ENCODE results near the gene GPX4. TPM values are rescaled to one million over a fixed set of nuclear protein-coding genes. Genes with fewer than 3 reads are reported as not detected.

Gene GPX4
- total and polyA plus RNA-seq, 2 experiments from 2014 or later: 351 to 573 TPM

DNA sequence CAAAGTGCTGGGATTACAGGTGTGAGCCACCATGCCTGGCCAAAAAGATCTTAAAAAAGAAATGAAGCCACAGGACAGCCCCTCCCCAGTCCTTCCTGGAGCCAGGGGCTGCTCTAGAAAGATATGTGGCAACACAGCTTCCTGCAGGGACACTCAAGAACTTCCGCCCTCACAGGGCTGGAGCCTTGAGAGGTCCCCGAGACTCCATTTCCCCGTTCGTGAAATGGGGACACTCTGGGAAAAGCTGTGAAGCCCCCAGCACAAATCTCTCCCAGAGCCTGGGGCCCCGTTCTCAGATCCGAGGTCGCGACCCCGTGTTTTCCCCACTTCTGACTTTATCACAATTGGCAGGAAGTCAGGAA lies 2.5 kb upstream of the GPX4 start:
- no peaks in the 10 kb centered on the region for H3K9me2 ChIP-seq (ENCODE audit: insufficient read depth)
- TF ChIP-seq, protein P1, sequence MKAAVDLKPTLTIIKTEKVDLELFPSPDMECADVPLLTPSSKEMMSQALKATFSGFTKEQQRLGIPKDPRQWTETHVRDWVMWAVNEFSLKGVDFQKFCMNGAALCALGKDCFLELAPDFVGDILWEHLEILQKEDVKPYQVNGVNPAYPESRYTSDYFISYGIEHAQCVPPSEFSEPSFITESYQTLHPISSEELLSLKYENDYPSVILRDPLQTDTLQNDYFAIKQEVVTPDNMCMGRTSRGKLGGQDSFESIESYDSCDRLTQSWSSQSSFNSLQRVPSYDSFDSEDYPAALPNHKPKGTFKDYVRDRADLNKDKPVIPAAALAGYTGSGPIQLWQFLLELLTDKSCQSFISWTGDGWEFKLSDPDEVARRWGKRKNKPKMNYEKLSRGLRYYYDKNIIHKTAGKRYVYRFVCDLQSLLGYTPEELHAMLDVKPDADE (IDR thresholded peaks at IDR 0.05): no peak
- TF ChIP-seq, protein P2, sequence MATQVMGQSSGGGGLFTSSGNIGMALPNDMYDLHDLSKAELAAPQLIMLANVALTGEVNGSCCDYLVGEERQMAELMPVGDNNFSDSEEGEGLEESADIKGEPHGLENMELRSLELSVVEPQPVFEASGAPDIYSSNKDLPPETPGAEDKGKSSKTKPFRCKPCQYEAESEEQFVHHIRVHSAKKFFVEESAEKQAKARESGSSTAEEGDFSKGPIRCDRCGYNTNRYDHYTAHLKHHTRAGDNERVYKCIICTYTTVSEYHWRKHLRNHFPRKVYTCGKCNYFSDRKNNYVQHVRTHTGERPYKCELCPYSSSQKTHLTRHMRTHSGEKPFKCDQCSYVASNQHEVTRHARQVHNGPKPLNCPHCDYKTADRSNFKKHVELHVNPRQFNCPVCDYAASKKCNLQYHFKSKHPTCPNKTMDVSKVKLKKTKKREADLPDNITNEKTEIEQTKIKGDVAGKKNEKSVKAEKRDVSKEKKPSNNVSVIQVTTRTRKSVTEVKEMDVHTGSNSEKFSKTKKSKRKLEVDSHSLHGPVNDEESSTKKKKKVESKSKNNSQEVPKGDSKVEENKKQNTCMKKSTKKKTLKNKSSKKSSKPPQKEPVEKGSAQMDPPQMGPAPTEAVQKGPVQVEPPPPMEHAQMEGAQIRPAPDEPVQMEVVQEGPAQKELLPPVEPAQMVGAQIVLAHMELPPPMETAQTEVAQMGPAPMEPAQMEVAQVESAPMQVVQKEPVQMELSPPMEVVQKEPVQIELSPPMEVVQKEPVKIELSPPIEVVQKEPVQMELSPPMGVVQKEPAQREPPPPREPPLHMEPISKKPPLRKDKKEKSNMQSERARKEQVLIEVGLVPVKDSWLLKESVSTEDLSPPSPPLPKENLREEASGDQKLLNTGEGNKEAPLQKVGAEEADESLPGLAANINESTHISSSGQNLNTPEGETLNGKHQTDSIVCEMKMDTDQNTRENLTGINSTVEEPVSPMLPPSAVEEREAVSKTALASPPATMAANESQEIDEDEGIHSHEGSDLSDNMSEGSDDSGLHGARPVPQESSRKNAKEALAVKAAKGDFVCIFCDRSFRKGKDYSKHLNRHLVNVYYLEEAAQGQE (IDR thresholded peaks at IDR 0.05; ENCODE audit: unreplicated experiment): no peak
- TF ChIP-seq CREB1 (CRISPR knock-in tag; IDR thresholded peaks at IDR 0.05; ENCODE audit: low read depth): no peak
- TF ChIP-seq, protein P3, sequence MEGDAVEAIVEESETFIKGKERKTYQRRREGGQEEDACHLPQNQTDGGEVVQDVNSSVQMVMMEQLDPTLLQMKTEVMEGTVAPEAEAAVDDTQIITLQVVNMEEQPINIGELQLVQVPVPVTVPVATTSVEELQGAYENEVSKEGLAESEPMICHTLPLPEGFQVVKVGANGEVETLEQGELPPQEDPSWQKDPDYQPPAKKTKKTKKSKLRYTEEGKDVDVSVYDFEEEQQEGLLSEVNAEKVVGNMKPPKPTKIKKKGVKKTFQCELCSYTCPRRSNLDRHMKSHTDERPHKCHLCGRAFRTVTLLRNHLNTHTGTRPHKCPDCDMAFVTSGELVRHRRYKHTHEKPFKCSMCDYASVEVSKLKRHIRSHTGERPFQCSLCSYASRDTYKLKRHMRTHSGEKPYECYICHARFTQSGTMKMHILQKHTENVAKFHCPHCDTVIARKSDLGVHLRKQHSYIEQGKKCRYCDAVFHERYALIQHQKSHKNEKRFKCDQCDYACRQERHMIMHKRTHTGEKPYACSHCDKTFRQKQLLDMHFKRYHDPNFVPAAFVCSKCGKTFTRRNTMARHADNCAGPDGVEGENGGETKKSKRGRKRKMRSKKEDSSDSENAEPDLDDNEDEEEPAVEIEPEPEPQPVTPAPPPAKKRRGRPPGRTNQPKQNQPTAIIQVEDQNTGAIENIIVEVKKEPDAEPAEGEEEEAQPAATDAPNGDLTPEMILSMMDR (conservative IDR thresholded peaks at IDR 0.05; ENCODE audit: low read depth in 2 of 2): no peak
- no peak for TF ChIP-seq JUNB (IDR thresholded peaks at IDR 0.05; ENCODE audit: unreplicated experiment)
- peak overlapping the region; percentile 89 for H3K27ac Mint-ChIP-seq
- peak overlapping the region; percentile 70 for H2AFZ ChIP-seq
- H4K20me1 ChIP-seq (replicated peaks; ENCODE audit: insufficient read depth): no peaks in the 10 kb centered on the region
- H3K4me3 Mint-ChIP-seq: no peak overlapping the region; the same call in 2 of the 3 replicates
- no peak overlapping the region for H3K4me3 ChIP-seq
- peaks cover 21% of the 10 kb centered on the region for H3F3A ChIP-seq (replicated peaks; ENCODE audit: low read depth)
- H3K36me3 Mint-ChIP-seq (ENCODE audit: low read depth): peaks cover 8% of the 10 kb centered on the region
- peaks cover 24% of the 10 kb centered on the region for H3K27me3 Mint-ChIP-seq (ENCODE audit: insufficient read depth, low read depth, poor library complexity)
- peak; percentile 26 for DNase-seq (ENCODE audit: low spot score)
- H3K27me3 ChIP-seq (ENCODE audit: insufficient read depth): no peaks in the 10 kb centered on the region
- peaks cover 11% of the 10 kb centered on the region for H3K4me1 ChIP-seq (ENCODE audit: insufficient read depth)
- ATAC-seq: no peak
- H3K36me3 ChIP-seq (ENCODE audit: insufficient read depth): no peaks in the 10 kb centered on the region
- no peaks in the 10 kb centered on the region for H3K79me2 ChIP-seq (replicated peaks; ENCODE audit: insufficient read depth)
- H3K4me1 Mint-ChIP-seq: peaks cover 20% of the 10 kb centered on the region; the same call in 2 of the 3 replicates
- H3K9me3 Mint-ChIP-seq: no peaks in the 10 kb centered on the region
- 0 out of 2 replicates have a peak overlapping the region, but pooled peaks have one; percentile 27 for H3K4me2 ChIP-seq
- H3K27ac ChIP-seq (ENCODE audit: low read depth): peak overlapping the region; percentile 89

DNA sequence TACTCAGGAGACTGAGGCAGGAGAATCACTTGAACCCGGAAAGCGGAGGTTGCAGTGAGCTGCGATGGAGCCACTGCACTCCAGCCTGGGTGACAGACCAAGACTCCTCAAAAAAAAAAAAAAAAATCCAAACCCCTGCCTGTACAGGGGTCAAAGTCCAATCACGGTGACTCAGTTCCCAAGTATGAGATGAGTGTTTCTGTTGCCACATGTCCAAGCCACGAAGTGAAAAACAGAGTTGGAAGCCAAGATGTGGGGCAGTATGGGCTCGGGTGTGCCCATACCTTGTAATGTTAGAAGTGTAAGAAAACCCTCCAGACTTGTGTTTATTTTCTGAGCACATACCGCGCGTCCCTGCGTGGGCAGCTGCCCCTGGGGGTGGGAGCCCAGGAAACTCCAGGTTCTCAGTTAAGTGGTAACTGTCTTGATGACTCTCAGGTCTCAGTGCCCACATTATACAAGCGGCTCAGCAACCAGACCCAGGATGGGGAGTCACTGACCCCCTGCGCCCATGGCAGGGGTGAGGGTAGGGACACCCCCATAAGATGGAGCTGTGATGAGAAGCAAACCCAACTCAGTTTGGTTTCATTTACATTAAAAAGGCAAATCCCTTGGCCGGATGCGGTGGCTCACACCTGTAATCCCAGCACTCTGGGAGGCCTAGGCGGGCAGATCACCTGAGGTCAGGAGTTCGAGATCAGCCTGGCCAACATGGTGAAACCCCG lies 1.2 kb upstream of the GPX4 start:
- peaks cover 21% of the 10 kb centered on the region for H3K27me3 Mint-ChIP-seq (ENCODE audit: insufficient read depth, low read depth, poor library complexity)
- no peak overlapping the region; the same call in 2 of the 3 replicates for H3K4me3 Mint-ChIP-seq
- no peak for TF ChIP-seq CREB1 (CRISPR knock-in tag; IDR thresholded peaks at IDR 0.05; ENCODE audit: low read depth)
- TF ChIP-seq, protein P1 (IDR thresholded peaks at IDR 0.05): no peak
- no peak for TF ChIP-seq EZH2 (IDR thresholded peaks at IDR 0.05; ENCODE audit: low read depth, unreplicated experiment)

More for the DNA sequence above, 1.2 kb upstream of the GPX4 start:
- H3K36me3 Mint-ChIP-seq (ENCODE audit: low read depth): peaks cover 12% of the 10 kb centered on the region
- H3K27ac ChIP-seq (ENCODE audit: low read depth): peak overlapping the region; percentile 89
- H3K4me1 ChIP-seq (ENCODE audit: insufficient read depth): peaks cover 11% of the 10 kb centered on the region
- H3K4me3 ChIP-seq: no peak overlapping the region
- peaks cover 23% of the 10 kb centered on the region; the same call in 2 of the 3 replicates for H3K4me1 Mint-ChIP-seq
- no peak overlapping the region for H2AFZ ChIP-seq
- H3F3A ChIP-seq (replicated peaks; ENCODE audit: low read depth): peaks cover 25% of the 10 kb centered on the region
- DNase-seq (ENCODE audit: low spot score): no peak
- ATAC-seq: no peak
- 0 out of 2 replicates have a peak, but pooled peaks cover 3% of the 10 kb centered on the region for H3K36me3 ChIP-seq (ENCODE audit: insufficient read depth)
- no peaks in the 10 kb centered on the region for H3K9me3 Mint-ChIP-seq
- no peaks in the 10 kb centered on the region; the same call in 1 of the 2 replicates for H4K20me1 ChIP-seq (replicated peaks; ENCODE audit: insufficient read depth)
- no peaks in the 10 kb centered on the region for H3K79me2 ChIP-seq (replicated peaks; ENCODE audit: insufficient read depth)
- H3K9me2 ChIP-seq (ENCODE audit: insufficient read depth): no peaks in the 10 kb centered on the region
- H3K27ac Mint-ChIP-seq: no peak overlapping the region
- no peaks in the 10 kb centered on the region for H3K27me3 ChIP-seq (ENCODE audit: insufficient read depth)
- 0 out of 2 replicates have a peak overlapping the region, but pooled peaks have one; percentile 27 for H3K4me2 ChIP-seq
